C1 segment of cervical spinal cord (tissue), 14 donors: Measurements from ENCODE around the gene MTOR.

Experiments
- DNase-seq, 14 donors: peaks; one replicate each; lab custom pipeline; 2025; lab: John Stamatoyannopoulos, UW

The MTOR gene

DNA sequence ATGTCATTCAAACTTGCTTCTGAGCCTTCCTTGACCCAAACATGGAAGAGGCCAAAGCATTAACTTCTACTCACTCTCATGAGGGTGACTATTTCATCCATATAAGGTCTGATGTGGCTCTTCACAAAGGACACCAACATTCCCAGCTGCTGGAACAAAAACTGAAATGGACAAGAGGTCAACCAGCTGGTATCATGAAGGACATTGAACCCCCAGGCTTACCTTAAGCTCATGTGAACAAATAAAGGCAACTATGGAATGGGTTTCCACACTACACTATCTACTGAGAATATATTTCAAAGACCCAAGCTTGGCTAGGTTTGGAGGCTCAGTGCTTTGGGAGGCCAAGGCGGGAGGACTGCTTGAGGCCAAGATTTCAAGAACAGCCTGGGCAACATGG lies 46.3 kb downstream of the MTOR start:
- DNase-seq, result no peak

DNA sequence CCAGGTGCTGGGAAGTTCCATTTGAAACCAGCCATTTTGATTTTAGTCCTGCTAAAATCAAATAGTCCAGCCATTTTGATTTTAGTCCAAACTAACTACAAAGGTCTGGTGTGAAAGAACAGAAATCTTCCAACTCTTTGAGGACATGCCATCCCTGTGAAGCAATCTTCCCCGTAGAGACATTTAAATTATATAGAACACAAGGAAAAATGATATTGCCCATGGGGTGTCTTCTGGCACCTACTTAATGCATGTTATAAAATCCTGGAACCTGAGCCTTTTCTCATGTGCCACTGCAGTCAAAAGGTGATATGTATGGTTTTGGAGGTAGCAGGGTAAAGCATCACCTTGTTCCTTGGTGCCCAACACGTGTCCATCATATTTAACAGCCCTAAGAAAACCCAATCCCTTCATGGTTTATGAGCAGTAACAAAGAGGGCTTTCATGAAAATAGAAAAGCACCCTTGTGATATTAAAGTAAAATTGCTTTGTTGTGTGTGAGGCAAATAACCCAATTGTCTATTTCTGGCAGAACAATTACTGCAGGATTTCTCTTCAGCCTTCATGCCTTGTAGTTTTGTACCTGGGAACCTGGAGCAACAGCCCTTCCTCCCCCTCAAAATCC lies 46.9 kb downstream of the MTOR start:
- DNase-seq, result no peak

GRCh38 chr1:11214698-11215380 lies 47.5 kb downstream of the MTOR start:
- DNase-seq, result no peak

DNA sequence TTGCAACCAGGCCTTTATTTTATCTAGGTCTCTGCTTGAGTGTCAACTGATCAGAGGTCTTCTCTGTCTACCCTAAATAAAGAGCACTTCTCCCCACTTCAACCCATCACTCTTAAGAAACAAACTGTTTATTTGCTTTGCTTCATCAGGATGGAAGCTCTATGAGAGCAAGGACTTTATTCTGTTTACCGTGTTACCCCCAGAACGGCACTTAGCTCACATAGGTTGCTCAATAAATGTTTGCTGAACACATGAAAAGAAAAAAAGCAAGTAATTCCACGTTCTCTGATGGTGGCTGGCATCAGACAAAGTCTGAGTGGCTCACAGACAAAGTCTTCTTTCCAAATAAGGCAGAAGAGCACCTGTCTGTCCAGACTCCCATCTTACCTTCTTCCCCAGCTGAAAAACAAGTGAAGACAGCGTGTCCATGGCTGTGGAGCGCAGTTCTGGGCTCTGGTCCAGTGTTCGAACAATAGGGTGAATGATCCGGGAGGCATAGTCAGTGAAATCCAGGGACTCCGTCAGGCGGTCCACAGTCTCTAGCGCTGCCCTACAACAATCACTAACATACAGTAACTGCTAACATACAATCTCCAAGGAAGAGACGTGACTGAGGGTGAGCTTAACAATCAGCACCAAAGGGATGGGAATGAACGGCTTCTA lies 50.3 kb downstream of the MTOR start:
- DNase-seq, result peak in 11 of 14 donors; percentile 14 to 66 (median 52)

- DNase-seq, result no peak
Measured at GRCh38 chr1:11211461-11211860, 50.9 kb downstream of the MTOR start.

GRCh38 chr1:11207898-11208611 lies 54.3 kb downstream of the MTOR start:
- DNase-seq, result no peak

- peak in 1 of 14 donors; percentile 68 for DNase-seq
Measured at GRCh38 chr1:11204396-11205190, 57.8 kb downstream of the MTOR start.

DNA sequence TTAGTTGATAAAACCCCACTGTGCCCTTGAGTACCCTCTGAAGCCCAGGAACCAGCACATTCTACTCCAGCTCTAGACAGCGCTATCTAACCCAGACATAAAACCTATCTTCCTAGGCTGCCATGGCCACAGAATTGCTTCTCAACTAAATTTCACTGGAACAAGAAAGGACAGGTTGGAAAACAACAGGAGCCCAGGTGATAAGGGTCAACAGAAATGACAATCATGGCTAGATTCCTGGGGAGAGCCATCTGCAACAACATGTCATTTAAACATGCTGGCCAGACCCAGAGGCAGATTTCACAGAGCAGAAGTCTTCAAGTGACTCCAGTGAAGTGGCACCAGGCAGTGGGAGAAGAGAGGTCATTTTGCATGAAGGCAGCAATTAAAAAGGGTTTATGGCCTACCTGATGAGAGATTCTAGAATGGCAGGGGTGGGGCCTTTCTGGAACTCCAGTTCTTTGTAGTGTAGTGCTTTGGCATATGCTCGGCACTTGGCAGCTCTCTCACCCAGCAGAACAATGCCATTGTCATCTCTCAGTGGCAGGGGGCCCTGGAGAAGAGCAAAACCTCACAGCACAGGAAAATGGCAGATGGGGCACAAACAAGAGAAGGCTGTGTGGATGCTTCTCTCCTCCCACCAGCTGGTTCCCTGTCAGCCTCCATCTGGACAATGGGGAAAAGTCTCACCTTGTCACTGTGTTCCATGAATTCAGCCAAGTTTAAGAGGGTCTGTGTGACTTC lies 63.3 kb downstream of the MTOR start:
- DNase-seq, result peak in 12 of 14 donors; percentile 29 to 99 (median 50)

- no peak for DNase-seq
Measured at GRCh38 chr1:11198257-11198656, 64.1 kb downstream of the MTOR start.

DNA sequence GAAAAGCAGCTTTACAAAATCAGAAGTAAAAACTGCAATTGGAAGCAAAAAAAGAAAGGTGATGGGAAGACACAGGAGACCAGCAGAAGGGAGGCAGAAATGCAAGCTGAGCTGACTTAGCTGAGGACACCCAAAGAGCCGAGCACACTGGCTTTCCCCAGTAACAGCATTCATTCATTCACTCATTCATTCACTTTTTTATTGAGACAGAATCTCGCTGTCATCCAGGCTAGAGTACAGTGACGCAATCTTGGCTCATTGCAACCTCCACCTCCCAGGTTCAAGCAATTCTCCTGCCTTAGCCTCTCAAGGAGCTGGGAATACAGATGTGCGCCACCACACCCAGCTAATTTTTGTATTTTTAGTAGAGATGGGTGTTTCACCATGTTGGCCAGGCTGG lies 65.0 kb downstream of the MTOR start:
- no peak for DNase-seq

DNA sequence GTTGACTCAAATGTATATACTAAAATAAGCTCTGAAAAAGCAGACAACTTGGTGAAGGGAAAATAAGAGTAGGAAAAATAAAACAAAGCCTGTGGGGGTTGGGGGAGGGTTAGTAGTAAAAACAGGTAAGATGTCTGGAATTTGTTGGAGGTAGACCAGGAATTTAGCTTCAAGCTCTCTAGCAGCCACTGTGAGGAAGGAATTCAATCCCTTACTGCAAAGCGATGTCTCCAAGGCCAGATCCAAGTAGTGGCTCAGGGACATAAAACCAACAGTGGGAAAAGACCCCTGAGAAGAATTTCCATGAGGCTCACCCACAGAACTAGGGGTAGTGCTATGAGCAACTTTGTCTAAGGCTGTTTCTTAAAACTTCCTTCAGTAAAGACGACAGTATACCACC lies 65.4 kb downstream of the MTOR start:
- no peak for DNase-seq

DNA sequence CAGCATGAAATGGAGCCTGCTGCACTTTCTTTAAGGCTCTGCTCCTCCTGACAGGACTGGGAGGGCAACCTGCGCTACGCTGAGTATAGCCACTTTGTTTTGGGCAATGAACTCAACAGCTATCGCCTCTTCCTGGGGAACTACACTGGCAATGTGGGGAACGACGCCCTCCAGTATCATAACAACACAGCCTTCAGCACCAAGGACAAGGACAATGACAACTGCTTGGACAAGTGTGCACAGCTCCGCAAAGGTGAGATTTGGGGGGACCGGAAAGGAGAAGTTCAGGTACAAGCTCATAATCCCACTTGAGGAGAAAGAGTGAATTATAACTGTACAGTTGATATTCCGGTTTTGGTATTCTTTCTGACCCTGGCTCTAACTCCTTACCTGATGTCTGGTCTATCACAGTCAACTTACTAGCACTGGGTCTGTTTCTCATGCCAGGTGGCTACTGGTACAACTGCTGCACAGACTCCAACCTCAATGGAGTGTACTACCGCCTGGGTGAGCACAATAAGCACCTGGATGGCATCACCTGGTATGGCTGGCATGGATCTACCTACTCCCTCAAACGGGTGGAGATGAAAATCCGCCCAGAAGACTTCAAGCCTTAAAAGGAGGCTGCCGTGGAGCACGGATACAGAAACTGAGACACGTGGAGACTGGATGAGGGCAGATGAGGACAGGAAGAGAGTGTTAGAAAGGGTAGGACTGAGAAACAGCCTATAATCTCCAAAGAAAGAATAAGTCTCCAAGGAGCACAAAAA lies 67.8 kb downstream of the MTOR start:
- peak in 1 of 14 donors; percentile 43 for DNase-seq

DNA sequence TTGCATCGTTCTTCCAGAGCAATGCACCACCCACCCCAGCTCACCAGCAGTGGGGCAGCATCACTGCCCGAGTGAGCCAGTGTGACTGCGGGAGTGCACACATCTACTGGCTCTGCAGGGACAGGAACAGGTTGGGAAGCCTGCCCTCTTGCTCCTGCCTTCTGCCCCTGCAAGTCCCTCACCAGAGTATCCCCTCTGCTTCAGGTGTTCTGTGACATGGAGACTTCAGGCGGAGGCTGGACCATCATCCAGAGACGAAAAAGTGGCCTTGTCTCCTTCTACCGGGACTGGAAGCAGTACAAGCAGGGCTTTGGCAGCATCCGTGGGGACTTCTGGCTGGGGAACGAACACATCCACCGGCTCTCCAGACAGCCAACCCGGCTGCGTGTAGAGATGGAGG lies 69.0 kb downstream of the MTOR start:
- DNase-seq, result peak in 1 of 14 donors; percentile 74

- DNase-seq, result no peak
Measured at GRCh38 chr1:11188858-11189451, 73.4 kb downstream of the MTOR start, which contains the start of gene ANGPTL7. Gene ANGPTL7 (plus strand): TSS chr1:11189355. CDS start chr1:11189580, 225 bp downstream.

DNA sequence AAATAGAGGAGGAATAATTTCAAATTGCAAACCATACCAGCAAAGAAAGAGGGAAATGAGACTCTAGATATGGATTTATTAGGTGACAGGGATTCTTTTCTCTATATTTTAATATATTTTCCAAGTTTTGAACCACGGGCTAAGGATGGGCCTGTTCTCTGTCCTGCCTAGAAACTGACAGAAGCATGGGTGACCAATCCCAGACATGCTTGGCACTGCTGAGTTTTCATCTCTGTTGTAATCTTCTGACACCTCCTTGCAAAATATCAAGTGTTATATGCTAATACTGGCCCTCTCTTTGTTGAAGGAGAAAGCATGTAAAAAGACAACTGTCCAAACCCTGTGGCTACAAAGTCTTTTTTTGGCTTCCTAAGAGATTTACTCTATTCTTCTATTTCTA lies 74.0 kb downstream of the MTOR start:
- DNase-seq, result no peak

DNA sequence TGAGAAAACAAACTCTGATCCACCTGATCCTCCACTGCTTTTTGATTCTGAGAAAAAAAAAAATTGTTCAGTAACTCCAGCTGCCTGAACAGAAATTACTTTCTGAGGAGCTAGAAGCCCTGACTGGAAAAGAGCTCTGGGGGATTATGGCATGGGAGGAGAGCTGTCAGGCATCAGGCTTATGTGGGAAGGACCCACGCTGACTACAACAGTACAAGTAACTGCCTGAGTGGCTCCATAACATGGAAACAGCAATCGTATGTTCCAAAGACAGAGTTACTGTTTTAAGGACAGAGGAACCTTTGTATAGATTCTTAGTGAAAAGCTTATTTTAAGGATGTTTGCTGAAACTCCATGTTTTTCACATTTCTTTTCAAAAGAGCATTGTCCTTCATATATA lies 74.4 kb downstream of the MTOR start:
- peak in 1 of 14 donors; percentile 29 for DNase-seq

DNA sequence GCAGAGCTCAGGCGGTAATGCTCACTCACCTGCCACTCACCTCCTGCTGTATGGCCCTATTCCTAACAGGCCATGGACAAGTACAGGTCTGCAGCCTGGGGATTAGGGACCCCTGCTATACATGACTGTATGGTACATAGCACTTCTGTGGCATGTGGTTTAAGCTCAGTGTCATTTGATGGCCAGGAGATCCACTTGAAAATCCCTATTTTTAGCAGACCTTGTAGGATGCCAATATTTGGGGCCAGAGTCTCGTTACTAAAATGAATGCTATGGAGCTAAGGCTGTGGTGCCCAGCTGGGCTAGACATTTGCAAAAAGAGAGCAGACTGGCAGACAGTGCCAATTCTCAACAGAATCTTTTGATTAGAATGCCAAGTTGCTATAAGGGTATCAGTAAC lies 74.9 kb downstream of the MTOR start:
- peak in 1 of 14 donors; percentile 59 for DNase-seq

GRCh38 chr1:11187000-11187399 lies 75.4 kb downstream of the MTOR start:
- peak in 1 of 14 donors; percentile 52 for DNase-seq

DNA sequence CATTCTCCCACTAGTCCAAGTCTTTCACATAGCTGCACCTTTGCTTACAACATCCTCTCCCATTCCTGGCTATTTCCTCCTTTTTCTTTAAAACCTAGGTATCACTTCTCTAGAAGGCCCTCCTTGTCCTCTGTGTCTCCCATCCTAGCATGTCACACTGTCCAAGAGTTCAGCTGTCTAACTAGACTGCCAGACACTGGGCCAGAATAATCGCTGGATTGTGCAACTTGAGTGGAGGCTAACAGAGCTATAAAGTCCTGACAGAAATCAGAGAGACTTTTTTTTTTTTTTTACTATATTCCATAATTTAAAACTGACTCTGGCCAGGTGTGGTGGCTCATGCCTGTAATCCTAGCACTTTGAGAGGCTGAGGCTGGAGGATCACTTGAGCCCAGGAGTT lies 77.4 kb downstream of the MTOR start:
- no peak for DNase-seq
